HG02759 (cell line): Measurements from ENCODE around the gene DCUN1D2.

Experiments used
- ATAC-seq: cut with Tn5 transposase; IDR thresholded peaks from one replicate; pipeline ENCODE4 v1.9.1; 2021; ENCODE audit warnings: mild to moderate bottlenecking, moderate library complexity; ENCODE audit not compliant: unreplicated experiment

Gene DCUN1D2

GRCh38 chr13:113520571-113520970 is 30.1 kb upstream of the DCUN1D2 start:
- no peak for ATAC-seq

- ATAC-seq: no peak
Measured at GRCh38 chr13:113519556-113519955, 29.0 kb upstream of the DCUN1D2 start.

- ATAC-seq: no peak
Measured at GRCh38 chr13:113518076-113518803, 27.7 kb upstream of the DCUN1D2 start.

GRCh38 chr13:113514847-113515246 is 24.3 kb upstream of the DCUN1D2 start:
- ATAC-seq: no peak

- no peak for ATAC-seq
Measured at GRCh38 chr13:113513761-113514160, 23.2 kb upstream of the DCUN1D2 start.

- no peak for ATAC-seq
Measured at GRCh38 chr13:113511361-113511760, 20.9 kb upstream of the DCUN1D2 start.

- ATAC-seq: no peak
Measured at GRCh38 chr13:113510871-113511270, 20.4 kb upstream of the DCUN1D2 start.

GRCh38 chr13:113509989-113510388 is 19.5 kb upstream of the DCUN1D2 start:
- ATAC-seq: no peak

GRCh38 chr13:113508521-113509254 is 18.2 kb upstream of the DCUN1D2 start:
- no peak for ATAC-seq

- ATAC-seq: no peak
Measured at GRCh38 chr13:113507505-113508345, 17.2 kb upstream of the DCUN1D2 start.

GRCh38 chr13:113506871-113507388 is 16.4 kb upstream of the DCUN1D2 start:
- ATAC-seq: no peak

- ATAC-seq: no peak
Measured at GRCh38 chr13:113506025-113506685, 15.6 kb upstream of the DCUN1D2 start.

GRCh38 chr13:113502686-113503085 is 12.2 kb upstream of the DCUN1D2 start:
- ATAC-seq: no peak

GRCh38 chr13:113500530-113501265 is 10.2 kb upstream of the DCUN1D2 start:
- ATAC-seq: no peak

- ATAC-seq: no peak
Measured at GRCh38 chr13:113499936-113500335, 9.4 kb upstream of the DCUN1D2 start.

GRCh38 chr13:113498905-113499304 is 8.4 kb upstream of the DCUN1D2 start:
- no peak for ATAC-seq

GRCh38 chr13:113497217-113497616 is 6.7 kb upstream of the DCUN1D2 start:
- ATAC-seq: no peak

- ATAC-seq: no peak
Measured at GRCh38 chr13:113495494-113496210, 5.1 kb upstream of the DCUN1D2 start.

- no peak for ATAC-seq
Measured at GRCh38 chr13:113493315-113493951, 2.9 kb upstream of the DCUN1D2 start.
